Measurements from ENCODE around the gene ULK4.
"Not testable (repeated sequence)": the region's sequence is repeated elsewhere in the genome, so short reads cannot be mapped to it uniquely, and the experiment has no call there.

ULK4 gene

DNA sequence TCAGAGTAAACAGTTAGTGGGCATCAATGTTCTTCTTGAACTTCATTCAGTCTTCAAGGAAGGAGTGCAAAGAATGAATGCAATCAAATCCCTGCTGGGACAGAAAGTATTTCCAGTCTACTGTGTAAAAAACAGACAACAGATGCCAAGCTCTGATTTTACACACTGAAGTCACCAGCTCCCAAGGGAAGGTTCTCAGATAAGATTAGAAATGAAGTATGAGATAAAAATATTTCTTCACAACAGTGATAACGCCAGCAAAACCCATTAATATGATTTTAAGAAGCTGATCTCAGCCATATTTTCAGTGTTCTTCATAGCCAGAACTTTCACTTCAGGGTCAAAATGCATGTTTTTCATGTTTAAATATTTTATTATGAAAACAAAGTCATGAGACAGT is 497.0 kb downstream of the ULK4 start:
- DNase-seq (no peak), ATAC-seq (replicated peaks) (no peak)
- Mint-ChIP-seq H3K4me3 (no peak overlapping the region), H3K36me3 (ENCODE audit: insufficient read depth) (peaks cover 2% of the 10 kb centered on the region), H3K9me3 (peaks cover 1 to 6% of the 10 kb centered on the region in 2 donors), H3K27me3 (no peaks in the 10 kb centered on the region), H3K4me1 (ENCODE audit: low read depth in 2 of 2) (no peaks in the 10 kb centered on the region), H3K27ac (no peak overlapping the region)

DNA sequence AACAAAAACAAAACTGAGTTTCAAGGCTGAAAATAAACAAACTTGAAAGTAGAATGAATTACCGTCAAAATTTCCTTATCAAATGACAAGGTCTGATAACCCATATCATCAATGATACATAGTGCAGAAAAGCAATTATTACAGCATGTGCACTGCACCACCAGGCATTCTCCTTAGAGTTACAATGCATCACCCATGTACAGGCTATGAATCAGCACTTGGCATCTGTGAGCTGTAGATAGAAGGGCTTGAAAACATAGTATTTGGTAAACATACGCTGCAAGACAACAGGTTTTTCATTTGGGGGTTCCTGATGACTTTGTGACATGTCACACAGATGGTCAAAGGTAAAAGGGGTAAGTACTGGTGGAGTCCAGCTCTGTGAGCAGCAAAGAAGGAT is 497.5 kb downstream of the ULK4 start:
- Mint-ChIP-seq H3K9me3 (peaks cover 0 to 2% of the 10 kb centered on the region in 2 donors), H3K4me3 (no peak overlapping the region), H3K36me3 (ENCODE audit: insufficient read depth) (peaks cover 2% of the 10 kb centered on the region), H3K27ac (no peak overlapping the region), H3K27me3 (no peaks in the 10 kb centered on the region), H3K4me1 (ENCODE audit: low read depth in 2 of 2) (no peaks in the 10 kb centered on the region)
- DNase-seq, result no peak
- ATAC-seq (replicated peaks), result no peak

DNA sequence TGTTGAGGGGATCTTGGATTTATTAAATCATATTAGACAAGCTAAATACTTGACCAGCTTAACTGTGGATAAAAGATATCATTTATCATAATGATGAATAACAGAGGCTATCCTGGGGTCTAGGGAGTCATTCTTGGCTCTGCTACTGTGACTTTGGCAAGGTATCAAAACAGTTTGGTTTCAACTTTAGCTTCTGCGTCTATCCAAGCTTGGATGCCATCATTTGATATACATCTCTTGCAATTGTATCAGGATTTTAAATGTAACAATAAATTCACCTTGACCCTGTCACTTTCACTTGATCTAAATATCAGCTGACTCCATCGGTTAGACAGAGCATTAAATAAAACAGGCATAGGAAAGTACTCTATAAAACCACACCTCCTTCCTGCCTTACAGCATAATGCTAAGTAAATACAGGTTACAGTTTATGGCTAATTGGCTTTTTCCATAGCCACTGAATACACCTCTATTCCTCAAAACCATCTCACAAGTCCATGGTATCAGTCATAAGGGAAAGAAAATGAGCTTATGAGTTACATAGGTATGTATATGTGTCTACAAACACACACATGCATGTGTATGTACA is 499.7 kb downstream of the ULK4 start:
- Mint-ChIP-seq H3K9me3 (no peaks in the 10 kb centered on the region), H3K27ac (no peak overlapping the region), H3K36me3 (ENCODE audit: insufficient read depth) (no peaks in the 10 kb centered on the region), H3K27me3 (no peaks in the 10 kb centered on the region), H3K4me3 (no peak overlapping the region), H3K4me1 (ENCODE audit: low read depth in 2 of 2) (no peaks in the 10 kb centered on the region)
- ATAC-seq (replicated peaks), result no peak
- DNase-seq, result no peak

DNA sequence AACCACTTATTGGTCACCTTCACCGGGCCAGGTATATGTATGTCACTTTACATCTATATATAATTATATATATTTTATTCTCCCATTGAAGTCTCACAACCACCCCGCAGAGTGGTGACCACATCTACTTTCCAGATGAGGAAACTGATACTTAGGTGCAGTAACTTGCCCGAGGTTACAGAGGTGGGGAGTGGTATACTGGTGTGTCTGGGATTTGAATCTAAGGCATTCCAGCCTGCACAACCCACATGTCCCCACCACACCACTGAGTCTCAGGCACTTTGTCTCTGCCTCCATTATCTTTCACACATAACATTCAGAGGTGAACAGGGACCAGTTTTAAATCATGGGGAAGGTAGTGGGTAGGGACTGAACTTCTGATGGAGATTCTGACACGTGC is 501.2 kb downstream of the ULK4 start:
- H3K4me1 Mint-ChIP-seq (ENCODE audit: low read depth in 2 of 2), result no peaks in the 10 kb centered on the region
- H3K36me3 Mint-ChIP-seq (ENCODE audit: insufficient read depth), result no peaks in the 10 kb centered on the region
- H3K4me3 Mint-ChIP-seq, result no peak overlapping the region
- DNase-seq (no peak), ATAC-seq (replicated peaks) (no peak)
- no peaks in the 10 kb centered on the region for H3K9me3 Mint-ChIP-seq
- no peaks in the 10 kb centered on the region for H3K27me3 Mint-ChIP-seq
- no peak overlapping the region for H3K27ac Mint-ChIP-seq

DNA sequence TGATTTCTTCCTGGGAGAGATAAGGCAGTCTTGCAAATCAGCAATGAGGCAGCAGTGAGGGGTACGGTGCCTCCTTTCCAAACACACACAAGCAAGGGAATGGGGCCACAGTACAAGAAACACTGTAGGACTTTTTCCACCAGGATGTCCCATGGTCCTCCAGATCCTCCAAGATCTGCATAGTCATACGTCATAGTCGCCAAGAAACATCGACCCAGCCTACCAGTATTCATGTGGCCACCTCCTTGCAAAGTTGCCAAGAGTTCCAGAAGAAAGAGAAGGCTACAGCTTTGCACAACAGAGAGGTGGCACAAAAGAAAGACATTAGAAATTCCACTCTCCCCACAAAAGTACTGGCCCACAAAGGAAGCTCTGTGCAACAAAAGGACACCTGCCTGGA is 504.7 kb downstream of the ULK4 start:
- H3K36me3 Mint-ChIP-seq (ENCODE audit: insufficient read depth), result no peaks in the 10 kb centered on the region
- ATAC-seq (replicated peaks) (no peak), DNase-seq (no peak)
- H3K4me3 Mint-ChIP-seq, result no peak overlapping the region
- no peaks in the 10 kb centered on the region for H3K4me1 Mint-ChIP-seq (ENCODE audit: low read depth in 2 of 2)
- no peaks in the 10 kb centered on the region for H3K9me3 Mint-ChIP-seq
- H3K27me3 Mint-ChIP-seq, result no peaks in the 10 kb centered on the region
- H3K27ac Mint-ChIP-seq, result no peak overlapping the region

DNA sequence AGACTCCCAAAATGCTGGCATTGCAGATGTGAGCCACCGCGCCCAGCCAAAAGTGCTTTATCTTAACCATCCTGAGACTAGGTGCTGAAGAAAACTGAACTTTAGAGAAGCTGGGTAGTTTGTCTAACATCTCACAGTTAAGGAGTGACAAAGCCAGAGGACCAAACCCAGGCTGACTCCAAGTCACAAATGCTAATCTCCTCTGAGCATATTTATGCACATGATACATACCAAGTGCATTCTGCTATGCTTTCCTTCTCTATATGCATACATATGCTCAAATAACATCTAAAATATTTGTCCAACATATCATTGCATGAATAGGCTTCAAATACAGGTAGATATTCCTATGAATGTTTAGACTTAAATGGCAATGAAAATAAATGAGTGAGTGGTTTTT is 505.7 kb downstream of the ULK4 start:
- no peak overlapping the region for H3K4me3 Mint-ChIP-seq
- no peak overlapping the region for H3K27ac Mint-ChIP-seq
- DNase-seq, result no peak
- ATAC-seq (replicated peaks), result no peak
- no peaks in the 10 kb centered on the region for H3K27me3 Mint-ChIP-seq
- no peaks in the 10 kb centered on the region for H3K9me3 Mint-ChIP-seq
- no peaks in the 10 kb centered on the region for H3K4me1 Mint-ChIP-seq (ENCODE audit: low read depth in 2 of 2)
- H3K36me3 Mint-ChIP-seq (ENCODE audit: insufficient read depth), result no peaks in the 10 kb centered on the region

DNA sequence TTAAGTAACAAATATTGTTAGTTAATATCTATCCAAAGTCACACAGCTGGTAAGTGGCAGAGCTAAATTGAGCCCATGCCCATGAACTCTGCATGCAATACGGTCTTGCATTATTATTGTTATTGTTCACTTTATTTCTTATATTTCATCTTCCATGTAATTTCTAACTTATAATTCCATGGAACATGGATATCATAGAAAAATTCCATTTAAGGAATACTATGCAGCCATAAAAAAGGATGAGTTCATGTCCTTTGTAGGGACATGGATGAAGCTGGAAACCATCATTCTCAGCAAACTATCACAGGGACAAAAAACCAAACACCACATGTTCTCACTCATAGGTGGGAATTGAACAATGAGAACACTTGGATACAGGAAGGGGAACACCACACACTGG is 508.3 kb downstream of the ULK4 start:
- ATAC-seq (replicated peaks); H3K4me1 Mint-ChIP-seq (ENCODE audit: low read depth in 2 of 2); H3K4me3 Mint-ChIP-seq; H3K9me3 Mint-ChIP-seq; H3K36me3 Mint-ChIP-seq (ENCODE audit: insufficient read depth); H3K27ac Mint-ChIP-seq; H3K27me3 Mint-ChIP-seq; DNase-seq: not testable (repeated sequence)

DNA sequence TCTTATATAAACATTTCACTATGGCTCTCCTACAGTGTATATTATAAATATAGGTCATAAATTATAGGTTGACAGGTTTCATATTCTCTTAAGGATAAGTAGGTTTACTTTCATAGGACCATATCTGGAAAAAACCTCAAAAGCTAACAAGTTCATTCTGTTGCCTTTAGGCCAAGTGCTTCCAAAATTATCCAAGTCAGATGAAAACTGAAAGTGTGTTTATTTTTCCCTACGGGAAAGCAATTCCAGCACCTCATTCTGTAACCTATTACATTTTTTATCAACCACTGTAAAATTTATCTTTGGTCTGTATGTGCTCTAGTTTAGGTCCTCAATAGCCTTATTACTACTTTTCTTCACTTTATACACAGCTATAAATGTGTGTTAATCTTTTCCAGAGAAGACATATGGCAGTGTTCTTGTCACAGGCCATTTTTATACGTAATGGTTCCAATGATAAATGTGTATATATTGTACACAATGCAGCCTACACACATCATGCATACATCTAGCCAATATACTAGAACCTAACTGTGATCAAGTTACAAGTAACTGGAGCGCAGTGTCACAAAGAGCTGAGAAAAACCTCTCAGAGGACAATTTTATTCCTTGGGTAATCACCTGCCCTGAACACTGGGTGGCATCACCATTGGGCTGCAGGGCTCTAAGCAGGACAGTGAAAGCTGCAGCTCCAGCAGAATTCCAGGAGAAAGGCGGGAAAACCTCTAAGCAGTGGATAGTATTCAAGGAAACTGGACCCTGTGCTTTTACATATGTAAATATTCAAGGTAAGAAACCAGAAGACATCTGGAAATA is 511.3 kb downstream of the ULK4 start:
- ATAC-seq (replicated peaks) (no peak), DNase-seq (no peak)
- no peak overlapping the region for H3K27ac Mint-ChIP-seq
- H3K36me3 Mint-ChIP-seq (ENCODE audit: insufficient read depth), result peaks cover 3% of the 10 kb centered on the region
- H3K4me1 Mint-ChIP-seq (ENCODE audit: low read depth in 2 of 2), result no peaks in the 10 kb centered on the region
- H3K4me3 Mint-ChIP-seq, result no peak overlapping the region
- H3K9me3 Mint-ChIP-seq, result peaks cover 1 to 8% of the 10 kb centered on the region in 2 donors
- no peaks in the 10 kb centered on the region for H3K27me3 Mint-ChIP-seq

DNA sequence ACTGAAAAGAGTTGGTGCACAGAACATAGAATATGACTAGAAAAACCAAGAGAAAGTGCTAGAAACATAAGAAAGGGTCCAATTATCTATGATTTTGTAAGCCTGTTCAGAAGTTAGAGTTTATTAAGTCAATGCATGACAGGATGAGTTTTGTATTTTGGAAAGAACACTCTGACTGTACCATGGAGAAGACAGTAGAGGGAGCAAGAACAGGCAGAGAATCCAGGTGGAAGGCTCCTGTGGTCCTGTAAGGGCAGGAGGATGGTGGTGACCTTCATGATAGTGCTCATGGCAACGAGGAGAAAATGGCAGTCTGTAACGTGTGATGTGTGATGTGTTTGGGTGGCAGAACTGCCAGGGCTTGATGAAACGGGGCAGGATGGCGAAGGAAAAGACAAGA is 513.5 kb downstream of the ULK4 start:
- no peak overlapping the region for H3K27ac Mint-ChIP-seq
- no peak overlapping the region for H3K4me3 Mint-ChIP-seq
- no peak for ATAC-seq (replicated peaks)
- H3K36me3 Mint-ChIP-seq (ENCODE audit: insufficient read depth), result peaks cover 3% of the 10 kb centered on the region
- H3K27me3 Mint-ChIP-seq, result no peaks in the 10 kb centered on the region
- DNase-seq, result no peak
- H3K9me3 Mint-ChIP-seq, result peaks cover 1 to 8% of the 10 kb centered on the region in 2 donors
- H3K4me1 Mint-ChIP-seq (ENCODE audit: low read depth in 2 of 2), result no peaks in the 10 kb centered on the region

DNA sequence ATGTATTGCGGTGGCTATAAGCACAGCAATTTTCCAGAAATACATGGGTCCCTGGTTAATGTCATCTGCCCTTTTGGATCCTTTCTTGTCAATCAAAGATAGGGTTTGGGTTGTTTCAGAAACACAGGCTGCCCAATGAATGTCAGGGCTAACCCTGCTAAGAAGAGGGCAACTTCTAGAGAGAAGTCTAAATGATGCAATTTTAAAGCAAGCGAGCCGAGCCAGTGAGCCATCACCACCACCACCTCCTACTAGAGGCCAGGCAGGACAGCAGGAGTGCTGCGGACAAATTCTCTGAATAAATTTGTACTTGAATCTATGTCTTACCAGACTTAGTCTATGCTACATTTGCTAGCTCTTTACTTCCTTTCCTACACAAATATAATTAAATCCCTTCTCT is 514.2 kb downstream of the ULK4 start:
- Mint-ChIP-seq H3K27me3 (no peaks in the 10 kb centered on the region), H3K27ac (no peak overlapping the region), H3K4me1 (ENCODE audit: low read depth in 2 of 2) (no peaks in the 10 kb centered on the region), H3K36me3 (ENCODE audit: insufficient read depth) (peaks cover 3% of the 10 kb centered on the region), H3K4me3 (no peak overlapping the region), H3K9me3 (peaks cover 1 to 8% of the 10 kb centered on the region in 2 donors)
- ATAC-seq (replicated peaks) (no peak), DNase-seq (no peak)

DNA sequence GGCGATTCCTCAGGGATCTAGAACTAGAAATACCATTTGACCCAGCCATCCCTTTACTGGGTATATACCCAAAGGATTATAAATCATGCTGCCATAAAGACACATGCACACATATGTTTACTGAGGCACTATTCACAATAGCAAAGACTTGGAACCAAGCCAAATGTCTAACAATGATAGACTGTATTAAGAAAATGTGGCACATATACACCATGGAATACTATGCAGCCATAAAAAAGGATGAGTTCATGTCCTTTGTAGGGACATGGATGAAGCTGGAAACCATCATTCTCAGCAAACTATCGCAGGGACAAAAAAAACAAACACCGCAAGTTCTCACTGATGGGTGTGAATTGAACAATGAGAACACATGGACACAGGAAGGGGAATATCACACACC is 515.6 kb downstream of the ULK4 start:
- H3K9me3 Mint-ChIP-seq; H3K4me1 Mint-ChIP-seq (ENCODE audit: low read depth in 2 of 2); H3K4me3 Mint-ChIP-seq; H3K27me3 Mint-ChIP-seq; ATAC-seq (replicated peaks); DNase-seq; H3K27ac Mint-ChIP-seq; H3K36me3 Mint-ChIP-seq (ENCODE audit: insufficient read depth): not testable (repeated sequence)

DNA sequence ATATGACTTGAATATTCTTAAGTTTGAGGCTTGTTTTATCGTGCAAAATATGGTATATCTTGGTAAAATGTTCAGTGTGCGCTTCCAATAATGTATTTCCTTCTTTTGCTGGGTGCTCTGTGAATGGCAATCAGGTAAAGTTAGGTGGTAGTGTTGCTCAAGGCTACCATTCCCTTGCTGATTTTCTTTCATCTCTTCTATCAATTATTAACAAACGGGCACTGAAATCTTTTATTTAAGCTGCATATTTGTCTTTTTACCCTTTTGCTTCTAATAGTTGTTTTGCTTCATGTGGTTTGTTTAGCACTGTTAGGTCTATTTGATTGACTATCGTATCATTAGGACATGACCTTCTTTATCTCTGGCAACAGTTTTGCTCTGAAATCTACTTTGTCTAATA is 520.3 kb downstream of the ULK4 start:
- H3K36me3 Mint-ChIP-seq (ENCODE audit: insufficient read depth), result no peaks in the 10 kb centered on the region
- H3K4me1 Mint-ChIP-seq (ENCODE audit: low read depth in 2 of 2), result no peaks in the 10 kb centered on the region
- H3K9me3 Mint-ChIP-seq, result no peaks in the 10 kb centered on the region
- DNase-seq (no peak), ATAC-seq (replicated peaks) (no peak)
- no peak overlapping the region for H3K4me3 Mint-ChIP-seq
- H3K27ac Mint-ChIP-seq, result no peak overlapping the region
- H3K27me3 Mint-ChIP-seq, result no peaks in the 10 kb centered on the region

DNA sequence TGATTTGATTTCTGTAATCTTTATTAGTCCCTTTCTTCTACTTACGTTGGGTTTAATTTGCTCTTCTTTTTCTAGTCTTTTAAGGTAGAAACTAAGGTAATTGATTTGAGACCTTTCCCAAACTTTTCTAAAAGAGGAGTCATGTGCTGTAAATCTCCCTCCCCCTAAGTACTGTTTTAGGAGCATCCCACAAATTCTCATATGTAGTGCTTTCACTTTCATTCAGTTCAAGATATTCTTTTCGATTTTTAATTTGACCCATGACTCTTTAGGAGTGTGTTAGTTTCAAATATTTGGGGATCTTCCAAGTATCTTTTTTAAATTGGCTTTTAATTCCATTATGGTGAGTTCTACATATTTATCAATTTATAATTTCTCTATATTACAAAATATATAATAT is 520.8 kb downstream of the ULK4 start:
- no peaks in the 10 kb centered on the region for H3K4me1 Mint-ChIP-seq (ENCODE audit: low read depth in 2 of 2)
- no peak for ATAC-seq (replicated peaks)
- H3K27me3 Mint-ChIP-seq, result no peaks in the 10 kb centered on the region
- H3K27ac Mint-ChIP-seq, result no peak overlapping the region
- H3K9me3 Mint-ChIP-seq, result no peaks in the 10 kb centered on the region
- H3K4me3 Mint-ChIP-seq, result no peak overlapping the region
- no peaks in the 10 kb centered on the region for H3K36me3 Mint-ChIP-seq (ENCODE audit: insufficient read depth)
- no peak for DNase-seq

DNA sequence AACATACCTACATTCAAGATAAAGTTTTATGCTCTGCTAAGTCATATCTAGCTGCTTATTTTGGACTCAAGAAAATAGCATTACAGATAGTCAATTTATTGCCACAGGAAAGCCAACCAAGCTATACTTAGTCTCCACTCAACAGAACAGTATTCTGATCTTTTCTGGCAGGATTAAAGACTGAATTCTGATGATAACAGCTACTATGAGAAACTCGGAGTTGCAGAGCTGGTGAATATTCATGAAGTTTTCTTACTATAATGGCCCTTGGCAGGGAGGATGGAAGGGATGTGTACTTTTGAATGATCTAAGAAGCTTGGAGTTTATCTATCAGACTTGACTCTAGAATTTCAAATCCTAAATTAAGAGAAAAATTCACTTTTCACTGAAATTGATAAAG is 524.9 kb downstream of the ULK4 start:
- H3K4me3 Mint-ChIP-seq, result no peak overlapping the region
- no peaks in the 10 kb centered on the region for H3K27me3 Mint-ChIP-seq
- no peak for DNase-seq
- no peak for ATAC-seq (replicated peaks)
- no peaks in the 10 kb centered on the region for H3K4me1 Mint-ChIP-seq (ENCODE audit: low read depth in 2 of 2)
- H3K36me3 Mint-ChIP-seq (ENCODE audit: insufficient read depth), result no peaks in the 10 kb centered on the region
- no peaks in the 10 kb centered on the region for H3K9me3 Mint-ChIP-seq
- no peak overlapping the region for H3K27ac Mint-ChIP-seq
